ENCODE measurements around the gene SLIT3.
A peak's percentile ranks its signal among the peaks of the same experiment; 100 is the strongest.

- TF ChIP-seq CTCF (conservative IDR thresholded peaks at IDR 0.05; ENCODE audit: low read depth, low read length) (peak; percentile 60), EZH2 (IDR thresholded peaks at IDR 0.05; ENCODE audit: low read length, unreplicated experiment) (no peak), EZH2phosphoT487 (IDR thresholded peaks at IDR 0.05; ENCODE audit: borderline replicate concordance, low read length) (no peak)
Observed at GRCh38 chr5:169197343-169197742, 103.6 kb downstream of the SLIT3 start.

Data from PC-3 (cell line).